ENCODE measurements around the gene SYNPR.

- TF ChIP-seq GLIS3 (CRISPR knock-in tag; IDR thresholded peaks at IDR 0.05) = no peak
- no peak for TF ChIP-seq ESRRG (CRISPR knock-in tag; IDR thresholded peaks at IDR 0.05)
- TF ChIP-seq BACH2 (CRISPR knock-in tag; IDR thresholded peaks at IDR 0.05; ENCODE audit: borderline replicate concordance) = no peak
- no peak for TF ChIP-seq TCF4 (CRISPR knock-in tag; IDR thresholded peaks at IDR 0.05; ENCODE audit: borderline replicate concordance)
- no peak for TF ChIP-seq PATZ1 (CRISPR knock-in tag; IDR thresholded peaks at IDR 0.05; ENCODE audit: borderline replicate concordance)
- no peak for TF ChIP-seq ZFP3 (CRISPR knock-in tag; IDR thresholded peaks at IDR 0.05)
- TF ChIP-seq SNAI2 (CRISPR knock-in tag; IDR thresholded peaks at IDR 0.05) = no peak
- no peak for TF ChIP-seq PPARA (CRISPR knock-in tag; IDR thresholded peaks at IDR 0.05; ENCODE audit: borderline replicate concordance)
- TF ChIP-seq, protein P1, sequence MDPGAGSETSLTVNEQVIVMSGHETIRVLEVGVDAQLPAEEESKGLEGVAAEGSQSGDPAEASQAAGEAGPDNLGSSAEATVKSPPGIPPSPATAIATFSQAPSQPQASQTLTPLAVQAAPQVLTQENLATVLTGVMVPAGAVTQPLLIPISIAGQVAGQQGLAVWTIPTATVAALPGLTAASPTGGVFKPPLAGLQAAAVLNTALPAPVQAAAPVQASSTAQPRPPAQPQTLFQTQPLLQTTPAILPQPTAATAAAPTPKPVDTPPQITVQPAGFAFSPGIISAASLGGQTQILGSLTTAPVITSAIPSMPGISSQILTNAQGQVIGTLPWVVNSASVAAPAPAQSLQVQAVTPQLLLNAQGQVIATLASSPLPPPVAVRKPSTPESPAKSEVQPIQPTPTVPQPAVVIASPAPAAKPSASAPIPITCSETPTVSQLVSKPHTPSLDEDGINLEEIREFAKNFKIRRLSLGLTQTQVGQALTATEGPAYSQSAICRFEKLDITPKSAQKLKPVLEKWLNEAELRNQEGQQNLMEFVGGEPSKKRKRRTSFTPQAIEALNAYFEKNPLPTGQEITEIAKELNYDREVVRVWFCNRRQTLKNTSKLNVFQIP (CRISPR knock-in tag; IDR thresholded peaks at IDR 0.05; ENCODE audit: borderline replicate concordance, low read depth) = no peak
- no peak for TF ChIP-seq ZNF8 (CRISPR knock-in tag; IDR thresholded peaks at IDR 0.05)
- TF ChIP-seq, protein P2, sequence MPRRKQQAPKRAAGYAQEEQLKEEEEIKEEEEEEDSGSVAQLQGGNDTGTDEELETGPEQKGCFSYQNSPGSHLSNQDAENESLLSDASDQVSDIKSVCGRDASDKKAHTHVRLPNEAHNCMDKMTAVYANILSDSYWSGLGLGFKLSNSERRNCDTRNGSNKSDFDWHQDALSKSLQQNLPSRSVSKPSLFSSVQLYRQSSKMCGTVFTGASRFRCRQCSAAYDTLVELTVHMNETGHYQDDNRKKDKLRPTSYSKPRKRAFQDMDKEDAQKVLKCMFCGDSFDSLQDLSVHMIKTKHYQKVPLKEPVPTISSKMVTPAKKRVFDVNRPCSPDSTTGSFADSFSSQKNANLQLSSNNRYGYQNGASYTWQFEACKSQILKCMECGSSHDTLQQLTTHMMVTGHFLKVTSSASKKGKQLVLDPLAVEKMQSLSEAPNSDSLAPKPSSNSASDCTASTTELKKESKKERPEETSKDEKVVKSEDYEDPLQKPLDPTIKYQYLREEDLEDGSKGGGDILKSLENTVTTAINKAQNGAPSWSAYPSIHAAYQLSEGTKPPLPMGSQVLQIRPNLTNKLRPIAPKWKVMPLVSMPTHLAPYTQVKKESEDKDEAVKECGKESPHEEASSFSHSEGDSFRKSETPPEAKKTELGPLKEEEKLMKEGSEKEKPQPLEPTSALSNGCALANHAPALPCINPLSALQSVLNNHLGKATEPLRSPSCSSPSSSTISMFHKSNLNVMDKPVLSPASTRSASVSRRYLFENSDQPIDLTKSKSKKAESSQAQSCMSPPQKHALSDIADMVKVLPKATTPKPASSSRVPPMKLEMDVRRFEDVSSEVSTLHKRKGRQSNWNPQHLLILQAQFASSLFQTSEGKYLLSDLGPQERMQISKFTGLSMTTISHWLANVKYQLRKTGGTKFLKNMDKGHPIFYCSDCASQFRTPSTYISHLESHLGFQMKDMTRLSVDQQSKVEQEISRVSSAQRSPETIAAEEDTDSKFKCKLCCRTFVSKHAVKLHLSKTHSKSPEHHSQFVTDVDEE (CRISPR knock-in tag; IDR thresholded peaks at IDR 0.05) = no peak
- TF ChIP-seq ZFP30 (CRISPR knock-in tag; IDR thresholded peaks at IDR 0.05) = no peak
- TF ChIP-seq RARB (CRISPR knock-in tag; IDR thresholded peaks at IDR 0.05) = no peak
These were observed 77.7 kb downstream of the SYNPR start for GRCh38 chr3:63355809-63356208.

Measured in SK-N-SH treated with all-trans-retinoic acid at 6 μM for 48 hours (cell line).